OCI-LY1 (cell line): ENCODE measurements around the gene PRMT2.

Experiments used
- CTCF ChIP-seq: fragments of 200-600 bp; sonication (generic), shearing (Covaris generic); IDR thresholded peaks from 2 replicates; pipeline ENCODE4 v1.5.1; 2017; ENCODE audit warnings: mild to moderate bottlenecking, antibody characterized with exemption, low read length, moderate library complexity, mixed read lengths
- EZH2 ChIP-seq: fragments of 200-600 bp; sonication (generic), shearing (Covaris generic); IDR thresholded peaks from 2 replicates; pipeline ENCODE4 v1.8.0; 2017; ENCODE audit warnings: borderline replicate concordance, mixed run types, mild to moderate bottlenecking, antibody characterized with exemption, low read length, moderate library complexity, mixed read lengths

GRCh38 chr21:46636181-46636512 is 673 bp downstream of the PRMT2 start:
- TF ChIP-seq CTCF (no peak), EZH2 (no peak)
